Adrenal gland (tissue), 5 donors: Measurements from ENCODE around the gene SF3A1.

Source experiments
- CTCF ChIP-seq, 6 experiments: fragments of 450-650 bp in 4 of 6; fragments of 200-600 bp in 2 of 6; sonication (generic) in 1 of 6; IDR thresholded peaks; 1 replicate in 5 of 6; 2 replicates in 1 of 6; pipeline versions ENCODE4 v1.5.1 to v1.8.0; 2016 to 2021; ENCODE audit warnings: antibody characterized with exemption in 6 of 6, mild to moderate bottlenecking in 2 of 6, moderate library complexity in 1 of 6
- POLR2A ChIP-seq, 2 donors: fragments of 450-650 bp; IDR thresholded peaks; one replicate each; pipeline ENCODE4 v1.6.1; 2017; ENCODE audit warnings: antibody characterized with exemption in 2 of 2, mild to moderate bottlenecking in 2 of 2, moderate library complexity in 1 of 2
- donor health status: DM: no; HTN: no; CAD: no.

GRCh38 chr22:30325724-30326254 is 30.9 kb downstream of the SF3A1 start:
- TF ChIP-seq POLR2A (IDR thresholded peaks at IDR 0.05) (no peak), CTCF (IDR thresholded peaks at IDR 0.05) (no peak)
